Loucy (cell line): ENCODE measurements around the gene ACOT8.

Source experiments
- CTCF ChIP-seq: fragments of 200-600 bp; sonication (generic); conservative IDR thresholded peaks from 2 replicates; pipeline ENCODE4 v1.5.1; 2014; ENCODE audit warnings: mild to moderate bottlenecking, antibody characterized with exemption, low read length
- EZH2phosphoT487 ChIP-seq: fragments of 200-600 bp; IDR thresholded peaks from 2 replicates; pipeline ENCODE4 v1.6.1; 2018; ENCODE audit warnings: antibody characterized with exemption, mild to moderate bottlenecking, moderate library complexity, borderline replicate concordance

DNA sequence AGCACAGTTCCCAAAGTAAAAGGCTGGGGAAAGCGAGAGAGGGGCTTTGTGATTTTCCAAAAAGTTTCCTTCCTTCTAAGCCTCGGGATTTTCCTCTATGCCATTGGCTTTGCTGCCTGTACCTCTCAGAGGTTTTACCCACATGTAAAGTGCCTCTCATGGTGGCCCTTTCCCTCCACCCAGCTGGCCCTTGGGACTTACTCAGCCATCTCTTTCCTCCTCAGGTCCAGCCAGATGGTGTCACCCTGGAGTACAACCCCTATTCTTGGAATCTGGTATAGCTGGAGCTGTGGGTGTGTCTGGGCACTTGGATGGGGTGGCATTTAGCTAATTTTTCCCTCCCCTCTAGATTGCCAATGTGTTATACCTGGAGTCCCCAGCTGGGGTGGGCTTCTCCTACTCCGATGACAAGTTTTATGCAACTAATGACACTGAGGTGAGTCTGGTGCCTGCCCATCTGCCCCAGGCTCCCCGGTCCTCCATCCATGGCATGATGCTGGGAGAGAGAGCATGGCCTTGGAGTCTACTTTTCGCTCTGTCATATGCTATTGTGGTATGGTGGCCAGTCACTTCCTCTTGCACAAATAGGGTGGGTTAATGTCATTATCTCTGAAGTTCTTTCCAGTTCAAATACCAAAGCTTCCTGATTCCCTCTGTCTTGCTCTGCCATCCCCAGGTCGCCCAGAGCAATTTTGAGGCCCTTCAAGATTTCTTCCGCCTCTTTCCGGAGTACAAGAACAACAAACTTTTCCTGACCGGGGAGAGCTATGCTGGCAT is 35.0 kb upstream of the ACOT8 start:
- TF ChIP-seq CTCF (0 out of 2 replicates have a peak, but pooled peaks have one; percentile 11), EZH2phosphoT487 (no peak)
